ENCODE measurements around the gene NDUFS2. TPM values are rescaled to one million over a fixed set of nuclear protein-coding genes. Genes with fewer than 3 reads are reported as not detected.

The NDUFS2 gene
- total RNA-seq, 2 donors from 2014 or later: 169 to 198 TPM

GRCh38 chr1:161191971-161192370, 10.2 kb upstream of the NDUFS2 start:
- no peak for DNase-seq
- intact Hi-C loops (cut with DNase I): loop anchor here (10.0 kb wide), 2 partner anchors 183 to 193 kb away; no protein-coding TSS in a partner anchor
- ATAC-seq: no peak

- peak; percentile 67 for DNase-seq
- peak; percentile 44 to 53 for ATAC-seq
- intact Hi-C loops (cut with DNase I): loop anchor here (10.0 kb wide), 2 partner anchors 182 to 192 kb away; no protein-coding TSS in a partner anchor
These were observed 9.4 kb upstream of the NDUFS2 start for GRCh38 chr1:161192476-161193465.

DNA sequence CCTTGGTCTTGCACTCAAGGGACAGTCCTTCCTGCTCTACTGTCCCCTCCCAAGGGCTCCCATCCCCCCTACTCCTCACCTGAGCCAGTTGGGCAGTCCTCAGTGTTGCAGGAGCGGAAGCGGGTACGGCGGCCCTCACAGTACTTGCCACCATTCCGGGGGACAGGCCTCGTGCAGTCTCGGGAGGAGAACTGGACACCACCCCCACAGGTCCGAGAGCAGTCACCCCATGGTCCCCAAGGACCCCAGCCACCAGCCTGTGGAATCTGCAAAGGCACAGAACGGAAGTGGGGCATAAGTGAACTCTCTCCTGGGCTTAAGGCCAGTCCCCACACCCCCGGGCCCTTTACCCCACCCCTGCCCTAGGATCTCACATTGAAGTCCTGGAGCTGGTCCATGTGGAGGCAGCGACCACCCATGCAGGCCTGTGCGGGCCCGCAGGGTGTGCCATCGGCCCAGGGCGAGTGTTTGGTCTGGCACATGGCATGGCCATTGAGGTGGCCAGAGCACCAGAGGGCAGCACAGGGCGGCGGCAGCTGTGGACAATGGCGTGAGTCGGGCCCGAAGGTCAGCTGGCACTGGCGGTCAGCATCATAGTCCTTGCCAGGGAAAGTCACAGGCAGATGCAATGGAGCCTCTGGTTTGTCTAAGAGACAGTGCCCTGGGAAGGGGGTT, 8.5 kb upstream of the NDUFS2 start:
- ATAC-seq (peak in 1 of 2 donors; percentile 18), DNase-seq (peak; percentile 45)
- intact Hi-C loops (cut with DNase I): loop anchor here (10.0 kb wide), 2 partner anchors 181 to 191 kb away; no protein-coding TSS in a partner anchor

- DNase-seq (peak; percentile 17), ATAC-seq (no peak)
- intact Hi-C loops (cut with DNase I): loop anchor here (10.0 kb wide), 2 partner anchors 180 to 190 kb away; no protein-coding TSS in a partner anchor
These were observed 7.0 kb upstream of the NDUFS2 start for GRCh38 chr1:161195171-161195570.

DNA sequence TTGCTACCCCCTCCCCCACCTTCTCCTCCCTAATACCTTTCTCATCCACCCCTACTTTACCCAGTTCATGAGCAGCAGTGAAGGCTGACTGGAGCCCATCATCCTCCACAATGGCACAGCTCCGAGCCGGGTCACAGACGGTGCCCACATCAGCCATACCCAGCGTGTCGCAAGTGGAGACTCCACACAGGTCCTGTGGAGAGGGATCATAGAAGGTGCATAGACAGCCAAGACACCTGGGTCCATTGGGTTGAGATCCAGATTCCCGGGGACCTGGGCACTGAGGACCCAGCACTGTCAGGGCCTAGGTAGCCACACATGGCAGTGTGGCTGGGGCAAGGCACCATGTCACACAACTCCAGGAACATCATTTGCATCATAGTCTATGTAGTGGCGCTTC, 6.1 kb upstream of the NDUFS2 start:
- ATAC-seq (no peak), DNase-seq (peak; percentile 22)
- intact Hi-C loops (cut with DNase I): loop anchor here (10.0 kb wide), 2 partner anchors 179 to 189 kb away; no protein-coding TSS in a partner anchor

DNA sequence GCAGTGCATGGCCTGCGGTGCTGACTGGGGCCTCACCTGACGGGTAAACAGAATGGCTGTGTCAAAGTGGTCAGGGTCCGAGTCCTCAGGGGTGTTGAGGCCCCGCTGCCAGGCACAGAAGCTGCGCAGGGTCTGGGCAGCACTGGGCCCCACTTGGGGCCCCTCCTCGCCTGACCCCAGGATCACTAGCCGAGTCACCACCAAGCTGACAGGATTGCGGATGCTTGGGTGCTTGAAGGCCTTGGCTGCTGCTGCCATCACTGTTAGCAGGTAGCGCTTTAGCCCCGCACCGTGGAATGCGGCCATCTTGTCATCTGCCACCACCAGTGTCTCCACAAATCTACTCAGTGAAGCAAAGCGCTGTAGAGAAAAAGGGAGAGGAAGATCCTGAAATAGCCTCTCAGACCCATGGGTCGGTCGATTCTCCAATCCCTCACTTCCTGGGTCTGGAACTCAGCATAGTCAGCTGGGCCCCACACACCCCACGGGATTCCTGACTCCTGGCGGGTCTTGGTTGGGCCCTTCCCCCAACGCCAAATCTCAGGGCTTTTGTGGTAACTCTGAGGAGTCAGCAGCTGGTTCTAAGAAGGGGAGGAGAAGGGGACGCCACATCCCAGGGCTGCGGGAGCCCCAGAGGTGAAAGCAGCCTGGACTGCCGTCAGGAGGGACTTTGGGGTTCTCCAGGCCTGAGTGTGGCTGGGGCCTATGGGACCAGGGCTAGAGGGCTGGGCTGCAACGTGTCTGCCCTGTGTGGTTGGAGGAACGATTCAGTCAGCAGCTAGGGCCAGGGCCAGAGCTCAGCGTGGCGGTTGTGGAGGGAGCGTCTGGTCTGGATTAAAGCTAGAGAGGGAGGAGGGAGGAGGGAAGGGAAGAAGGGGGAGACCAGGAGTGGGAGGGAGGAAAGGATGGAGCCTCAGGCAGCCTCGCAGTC, 5.4 kb upstream of the NDUFS2 start:
- intact Hi-C loops (cut with DNase I): loop anchor here (10.0 kb wide), 2 partner anchors 178 to 188 kb away; no protein-coding TSS in a partner anchor
- ATAC-seq: peak; percentile 6 to 9
- DNase-seq: peak; percentile 55

DNA sequence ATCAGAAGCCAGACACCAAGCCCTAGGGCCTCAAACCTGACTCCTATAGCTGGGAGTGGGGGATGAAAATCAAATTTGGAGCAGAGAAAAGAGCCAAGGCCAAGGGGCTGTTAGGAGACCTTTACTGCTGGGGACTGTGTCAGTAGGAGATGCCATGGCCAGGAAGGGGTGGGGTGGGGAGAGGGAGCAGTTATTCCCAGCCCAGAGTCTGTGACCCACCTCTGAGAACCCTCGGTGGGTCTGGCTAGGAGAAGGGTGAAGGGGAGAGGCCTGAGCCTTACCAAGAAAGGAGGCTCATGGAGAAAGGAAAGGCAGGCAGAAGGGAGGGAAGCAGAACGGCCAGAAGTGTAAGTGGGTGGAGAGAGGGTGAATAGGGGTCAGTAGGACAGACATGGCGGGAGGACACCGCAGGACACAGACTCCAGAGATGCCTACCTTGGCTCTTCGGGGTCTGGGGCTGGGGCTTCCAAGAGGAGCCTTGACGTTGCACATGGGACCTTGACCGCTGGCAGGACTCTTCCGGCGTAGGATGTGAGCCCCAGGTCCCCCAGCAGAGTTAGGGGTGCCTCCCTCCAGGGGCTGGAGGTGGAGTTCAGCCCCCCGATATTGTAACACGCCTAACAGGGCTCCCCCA, 4.5 kb upstream of the NDUFS2 start:
- intact Hi-C loops (cut with DNase I): loop anchor here (10.0 kb wide), 2 partner anchors 177 to 187 kb away; no protein-coding TSS in a partner anchor
- ATAC-seq (no peak), DNase-seq (peak; percentile 29)

DNA sequence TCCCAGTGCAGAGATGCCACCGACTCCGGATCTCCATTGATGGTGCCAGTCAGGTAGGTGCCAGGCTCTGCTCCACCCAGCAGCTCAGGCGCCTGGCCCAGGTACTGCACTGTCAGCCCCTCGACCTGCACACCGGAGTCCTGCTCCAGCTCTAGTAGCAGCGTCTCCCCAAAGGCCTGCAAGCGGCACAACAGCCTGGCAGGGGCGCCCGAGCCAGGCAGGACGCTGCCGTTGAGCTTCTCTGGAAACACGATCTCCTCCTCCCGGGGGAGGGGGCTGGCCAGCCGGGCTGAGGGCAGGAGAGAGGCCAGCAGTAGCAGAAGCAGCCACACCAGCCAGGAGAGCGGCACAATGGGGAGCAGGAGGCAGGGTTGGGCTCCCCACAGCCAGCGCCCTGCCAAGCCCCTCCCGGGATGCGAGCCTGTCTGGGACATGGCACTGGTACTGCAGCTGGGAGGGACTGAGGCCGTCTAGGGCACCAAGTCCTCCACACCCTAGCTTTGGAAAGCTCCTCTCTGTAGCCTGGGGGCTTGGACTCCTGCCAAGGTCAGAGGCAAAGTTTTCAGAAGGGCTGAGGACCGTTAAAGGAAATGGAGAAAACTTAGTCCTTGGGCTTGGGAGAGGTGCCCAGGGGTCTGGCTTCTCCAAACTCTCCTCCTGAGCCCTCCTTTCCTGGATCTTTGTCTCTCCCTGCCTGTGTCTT, 3.8 kb upstream of the NDUFS2 start:
- ATAC-seq (peak; percentile 1 to 8), DNase-seq (peak; percentile 69)
- intact Hi-C loops (cut with DNase I): loop anchor here (10.0 kb wide), 2 partner anchors 176 to 186 kb away; no protein-coding TSS in a partner anchor

DNA sequence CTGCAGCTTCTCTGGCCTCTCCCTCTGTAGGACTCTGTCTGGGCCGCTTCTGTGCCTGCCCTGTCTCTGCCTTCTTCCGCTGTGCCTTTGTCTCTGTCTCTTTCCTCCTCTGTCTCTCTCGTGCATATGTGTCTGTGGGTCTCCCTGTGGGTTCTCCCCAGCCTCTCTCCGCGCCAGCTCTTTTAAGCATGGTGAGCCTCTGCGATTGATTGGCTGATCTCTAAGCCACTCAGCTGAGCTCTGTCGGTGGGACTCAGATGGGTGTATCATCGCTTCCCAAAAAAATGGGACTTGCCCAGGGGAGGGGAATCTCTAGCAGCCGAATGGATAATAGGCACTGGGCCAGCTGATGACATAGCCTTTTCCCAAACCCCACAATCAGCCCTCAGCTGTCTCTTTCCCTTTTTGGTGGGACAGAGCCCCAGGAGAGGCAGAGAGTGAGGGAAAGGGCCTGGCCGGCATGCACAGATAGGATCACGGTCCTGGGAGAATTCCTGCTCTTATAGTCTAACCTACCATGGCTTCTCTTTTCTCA, 3.2 kb upstream of the NDUFS2 start, which contains the start of gene ADAMTS4:
Gene ADAMTS4, minus strand, starts transcription at position 158 of the 535 bp plus-strand sequence. CDS start 427 bp downstream, outside the sequence.
- DNase-seq: peak; percentile 86
- ATAC-seq: peak; percentile 8 to 31
- intact Hi-C loops (cut with DNase I): loop anchor here (10.0 kb wide), 2 partner anchors 176 to 186 kb away; no protein-coding TSS in a partner anchor

GRCh38 chr1:161199506-161200139, 2.5 kb upstream of the NDUFS2 start:
- intact Hi-C loops (cut with DNase I): loop anchor here (10.0 kb wide), 2 partner anchors 175 to 185 kb away; no protein-coding TSS in a partner anchor
- no peak for ATAC-seq

DNA sequence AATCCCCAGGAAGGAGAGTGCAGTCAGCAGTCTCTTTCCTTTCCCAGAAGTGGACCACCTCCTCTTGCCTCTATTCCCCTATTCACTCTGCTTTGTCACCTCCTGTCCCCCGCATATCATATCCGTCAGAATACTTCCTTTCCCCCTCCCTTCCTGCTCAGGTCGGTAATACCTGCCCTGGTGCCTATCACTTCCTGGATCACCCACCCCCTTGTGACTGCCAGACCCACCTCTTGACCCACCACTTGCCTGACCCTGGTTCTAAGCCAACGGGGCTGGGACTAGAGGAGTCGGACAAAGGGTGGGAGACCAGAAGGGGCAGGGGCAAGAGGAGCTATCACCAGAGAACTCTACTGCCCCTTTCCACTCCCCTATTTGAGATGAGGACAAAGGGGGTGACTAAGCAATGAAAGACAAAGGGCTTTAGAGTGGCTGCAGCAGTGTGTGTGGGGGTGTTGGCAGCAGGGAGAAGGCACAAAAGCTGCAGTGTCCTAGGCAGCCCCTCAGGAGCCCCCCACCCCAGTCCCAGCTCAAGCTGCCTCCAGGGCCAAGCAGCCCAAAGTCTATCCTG, 1.7 kb upstream of the NDUFS2 start:
- ATAC-seq (no peak), DNase-seq (peak; percentile 30)
- intact Hi-C loops (cut with DNase I): no loop called here

More at GRCh38 chr1:161199506-161200139, 2.5 kb upstream of the NDUFS2 start:
- peak; percentile 58 for DNase-seq

DNA sequence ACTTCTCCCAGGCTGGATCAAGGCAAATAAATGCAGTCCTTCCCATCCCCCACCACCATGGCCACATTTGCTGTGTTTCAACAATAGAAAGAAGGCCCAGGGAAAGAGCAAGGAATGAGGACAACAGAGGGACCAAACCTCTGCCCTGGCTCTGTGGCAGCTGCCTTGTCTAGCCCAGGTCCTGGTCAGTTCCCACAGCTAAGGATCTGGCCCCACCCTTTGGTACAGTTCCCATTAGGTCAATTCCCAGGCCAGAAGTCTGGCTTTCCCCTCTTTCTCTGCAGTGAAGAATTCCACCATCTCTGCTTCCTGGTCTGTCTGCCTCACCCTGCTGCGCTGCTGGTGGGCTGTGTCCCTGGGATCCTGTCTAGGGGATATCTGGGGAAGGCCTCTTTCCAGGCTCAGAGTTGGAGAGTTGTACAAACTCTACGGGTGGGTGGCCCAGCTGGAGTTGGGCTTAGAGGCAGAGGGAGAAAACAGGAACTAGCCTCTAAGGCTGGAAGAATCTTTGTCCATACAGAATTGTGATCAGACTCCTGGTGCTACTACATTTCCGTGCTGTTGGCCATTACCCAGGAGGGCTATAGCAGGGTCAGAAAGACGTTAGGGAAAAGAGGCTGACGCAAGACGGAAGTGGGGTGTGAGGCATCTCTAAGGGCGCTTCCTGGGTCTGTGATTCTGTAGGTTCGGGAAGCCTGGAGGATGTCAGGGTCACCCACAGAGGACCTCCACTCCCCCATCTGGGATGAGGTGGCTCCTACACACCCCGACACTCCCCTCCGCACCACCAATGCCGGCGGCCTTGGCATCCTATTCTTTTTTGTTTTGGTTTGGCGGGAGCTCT, 953 bp upstream of the NDUFS2 start:
- intact Hi-C loops (cut with DNase I): no loop called here
- peak; percentile 32 to 42 for ATAC-seq
- DNase-seq: peak; percentile 83

- ATAC-seq (peak in 1 of 2 donors; percentile 4), DNase-seq (peak; percentile 79)
- intact Hi-C loops (cut with DNase I): no loop called here
These were observed 4.4 kb downstream of the NDUFS2 start for GRCh38 chr1:161206411-161207140.

DNA sequence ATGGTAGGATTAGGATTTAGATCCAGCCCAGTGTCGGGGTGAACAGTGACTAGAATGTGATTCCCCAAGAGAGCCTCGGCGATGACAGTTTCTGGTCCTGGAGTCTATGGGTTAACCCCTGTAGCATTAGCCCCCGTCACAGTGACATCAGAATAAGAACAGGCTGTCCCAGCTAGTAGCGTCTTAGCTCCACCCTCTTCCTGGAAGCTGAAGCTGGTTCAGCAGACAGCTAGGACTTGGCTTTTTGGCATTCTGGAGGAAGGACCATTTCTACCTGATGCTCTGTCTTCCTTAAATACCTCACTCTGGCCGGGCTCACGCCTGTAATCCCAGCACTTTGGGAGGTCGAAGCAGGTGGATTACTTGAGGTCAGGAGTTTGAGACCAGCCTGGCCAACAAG, 5.0 kb downstream of the NDUFS2 start:
- DNase-seq (peak; percentile 79), ATAC-seq (peak; percentile 69 to 71)
- intact Hi-C loops (cut with DNase I): no loop called here
